Gastroesophageal sphincter (tissue), 3 donors: ENCODE measurements around the gene AGAP3.

Experiments used
- EP300 ChIP-seq: sonication (generic); formaldehyde crosslinking; IDR thresholded peaks from one replicate; pipeline ENCODE4 v1.6.1; 2017; ENCODE audit warnings: antibody characterized with exemption, mild to moderate bottlenecking
- POLR2A ChIP-seq, 2 donors: fragments of 450-650 bp; IDR thresholded peaks; one replicate each; pipeline ENCODE4 v1.6.1; 2017; ENCODE audit warnings: antibody characterized with exemption in 2 of 2, mild to moderate bottlenecking in 2 of 2, moderate library complexity in 1 of 2
- POLR2AphosphoS5 ChIP-seq: sonication (generic); formaldehyde crosslinking; IDR thresholded peaks from one replicate; pipeline ENCODE4 v1.6.1; 2017; ENCODE audit warnings: antibody characterized with exemption
- TF ChIP-seq, protein P1 (sequence below), 4 experiments: fragments of 200-600 bp in 2 of 4; fragments of 450-650 bp in 2 of 4; sonication (generic) in 1 of 4; IDR thresholded peaks; one replicate each; pipeline ENCODE4 v1.5.1; 2017 to 2019; ENCODE audit warnings: antibody characterized with exemption in 4 of 4, mild to moderate bottlenecking in 2 of 4, moderate library complexity in 2 of 4

DNA sequence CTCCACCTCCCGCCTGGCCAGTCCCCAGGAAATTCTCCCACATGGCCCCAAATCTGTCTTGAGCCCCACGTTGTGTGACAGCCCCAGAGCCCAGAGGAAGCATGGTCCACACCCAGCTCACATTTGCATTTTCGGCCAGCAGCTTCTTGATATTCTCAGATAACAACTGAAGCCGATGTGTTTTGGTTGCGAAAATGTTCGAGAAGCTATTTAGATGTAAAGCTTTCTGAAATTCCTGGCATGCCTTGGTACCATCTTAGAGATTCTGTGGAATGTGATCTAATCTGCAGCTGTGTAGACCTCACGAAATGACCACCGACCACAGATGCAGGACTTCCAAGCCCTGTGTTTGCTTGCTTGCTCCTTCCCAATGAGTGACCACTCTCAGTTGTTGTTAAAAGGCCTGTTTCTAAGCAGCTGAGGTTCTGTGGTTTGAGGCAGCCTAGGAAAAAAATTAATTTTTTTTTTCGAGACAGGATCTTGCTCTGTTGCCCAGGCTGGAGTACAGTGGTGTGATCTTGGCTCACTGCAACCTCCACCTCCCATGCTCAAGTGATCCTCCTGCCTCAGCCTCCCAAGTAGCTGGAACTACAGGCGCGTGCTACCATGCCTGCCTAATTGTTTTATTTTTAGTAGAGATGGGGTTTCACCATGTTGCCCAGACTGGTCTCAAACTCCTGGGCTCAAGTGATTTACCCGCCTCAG, 18.1 kb upstream of the AGAP3 start:
- TF ChIP-seq, protein P1, sequence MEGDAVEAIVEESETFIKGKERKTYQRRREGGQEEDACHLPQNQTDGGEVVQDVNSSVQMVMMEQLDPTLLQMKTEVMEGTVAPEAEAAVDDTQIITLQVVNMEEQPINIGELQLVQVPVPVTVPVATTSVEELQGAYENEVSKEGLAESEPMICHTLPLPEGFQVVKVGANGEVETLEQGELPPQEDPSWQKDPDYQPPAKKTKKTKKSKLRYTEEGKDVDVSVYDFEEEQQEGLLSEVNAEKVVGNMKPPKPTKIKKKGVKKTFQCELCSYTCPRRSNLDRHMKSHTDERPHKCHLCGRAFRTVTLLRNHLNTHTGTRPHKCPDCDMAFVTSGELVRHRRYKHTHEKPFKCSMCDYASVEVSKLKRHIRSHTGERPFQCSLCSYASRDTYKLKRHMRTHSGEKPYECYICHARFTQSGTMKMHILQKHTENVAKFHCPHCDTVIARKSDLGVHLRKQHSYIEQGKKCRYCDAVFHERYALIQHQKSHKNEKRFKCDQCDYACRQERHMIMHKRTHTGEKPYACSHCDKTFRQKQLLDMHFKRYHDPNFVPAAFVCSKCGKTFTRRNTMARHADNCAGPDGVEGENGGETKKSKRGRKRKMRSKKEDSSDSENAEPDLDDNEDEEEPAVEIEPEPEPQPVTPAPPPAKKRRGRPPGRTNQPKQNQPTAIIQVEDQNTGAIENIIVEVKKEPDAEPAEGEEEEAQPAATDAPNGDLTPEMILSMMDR (IDR thresholded peaks at IDR 0.05): no peak
- TF ChIP-seq POLR2A (IDR thresholded peaks at IDR 0.05) (no peak), POLR2AphosphoS5 (no peak), EP300 (no peak)
